Nephron progenitor cell (in vitro differentiated cells): ENCODE results near the gene B4GALNT4.
A peak's percentile ranks its signal among the peaks of the same experiment; 100 is the strongest.

ENCODE experiments used
- DNase-seq: peaks from one replicate; pipeline ENCODE4 v3.0.0; 2021
- H3K27ac Mint-ChIP-seq: 2 replicates; pipeline ENCODE4 v1.8.0; 2021; ENCODE audit warnings: mild to moderate bottlenecking, moderate library complexity, mixed read lengths
- H3K27me3 Mint-ChIP-seq: 2 replicates; pipeline ENCODE4 v1.8.0; 2021; ENCODE audit warnings: mild to moderate bottlenecking, low read depth, mixed read lengths; ENCODE audit not compliant: poor library complexity
- H3K36me3 Mint-ChIP-seq: 2 replicates; pipeline ENCODE4 v1.8.0; 2021; ENCODE audit warnings: low read depth, mixed read lengths
- H3K4me1 Mint-ChIP-seq: 2 replicates; pipeline ENCODE4 v1.8.0; 2021; ENCODE audit warnings: mixed read lengths
- H3K4me3 Mint-ChIP-seq: 2 replicates; pipeline ENCODE4 v1.8.0; 2021; ENCODE audit warnings: mild to moderate bottlenecking, moderate library complexity, mixed read lengths
- H3K9me3 Mint-ChIP-seq: 2 replicates; pipeline ENCODE4 v1.8.0; 2021; ENCODE audit warnings: mild to moderate bottlenecking, moderate library complexity, mixed read lengths
- TF ChIP-seq, protein P1 (sequence below): fragments of 200-600 bp; sonication (generic); IDR thresholded peaks from 2 replicates; pipeline ENCODE4 v1.5.0; 2021; ENCODE audit warnings: antibody characterized with exemption

B4GALNT4 gene

DNA sequence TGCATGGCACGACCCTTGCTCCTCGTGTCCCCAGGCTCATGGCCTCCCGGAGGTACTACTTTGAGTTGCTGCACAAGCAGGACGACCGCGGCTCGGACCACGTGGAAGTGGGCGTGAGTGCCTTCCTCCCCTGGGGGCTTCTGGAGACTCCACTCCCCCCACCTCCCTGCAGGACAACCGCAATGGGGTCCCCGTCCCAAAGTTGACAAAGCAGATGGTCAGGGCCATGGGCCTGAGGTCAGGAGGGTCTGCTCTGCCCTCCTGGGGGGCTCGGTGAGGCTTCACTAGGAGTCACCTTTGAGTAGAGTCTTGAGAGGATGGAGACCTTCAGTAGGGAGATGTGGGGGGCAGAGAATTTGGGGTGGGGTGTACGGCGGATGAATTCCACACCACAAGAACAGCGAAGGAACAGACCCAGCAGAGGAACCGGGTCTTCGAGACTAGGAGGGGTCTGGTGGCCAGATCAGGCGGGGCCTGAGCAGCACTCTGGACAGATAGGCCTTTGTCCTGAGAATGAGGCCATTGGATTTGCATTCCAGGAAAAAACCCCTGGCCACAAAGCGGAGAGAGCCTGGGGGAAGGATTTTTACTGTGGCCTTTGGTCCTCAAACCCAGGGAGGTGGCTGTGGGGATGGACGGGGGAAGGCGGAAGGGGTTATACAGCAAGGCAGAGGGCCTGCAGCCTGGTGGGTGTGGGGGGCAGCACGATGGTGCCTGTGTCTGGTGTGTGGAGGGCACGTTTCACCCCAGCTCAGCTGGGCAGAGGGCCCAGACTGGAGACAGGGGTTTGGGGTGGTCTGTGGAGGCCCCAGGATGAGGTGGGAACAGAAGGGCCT, 4.6 kb downstream of the B4GALNT4 start:
- Mint-ChIP-seq H3K4me3 (no peak overlapping the region), H3K27me3 (peaks cover 3% of the 10 kb centered on the region), H3K9me3 (peaks cover 3% of the 10 kb centered on the region), H3K36me3 (peaks cover 45% of the 10 kb centered on the region), H3K27ac (peak overlapping the region; percentile 69), H3K4me1 (peaks cover 12% of the 10 kb centered on the region)
- no peak for DNase-seq
- TF ChIP-seq, protein P1, sequence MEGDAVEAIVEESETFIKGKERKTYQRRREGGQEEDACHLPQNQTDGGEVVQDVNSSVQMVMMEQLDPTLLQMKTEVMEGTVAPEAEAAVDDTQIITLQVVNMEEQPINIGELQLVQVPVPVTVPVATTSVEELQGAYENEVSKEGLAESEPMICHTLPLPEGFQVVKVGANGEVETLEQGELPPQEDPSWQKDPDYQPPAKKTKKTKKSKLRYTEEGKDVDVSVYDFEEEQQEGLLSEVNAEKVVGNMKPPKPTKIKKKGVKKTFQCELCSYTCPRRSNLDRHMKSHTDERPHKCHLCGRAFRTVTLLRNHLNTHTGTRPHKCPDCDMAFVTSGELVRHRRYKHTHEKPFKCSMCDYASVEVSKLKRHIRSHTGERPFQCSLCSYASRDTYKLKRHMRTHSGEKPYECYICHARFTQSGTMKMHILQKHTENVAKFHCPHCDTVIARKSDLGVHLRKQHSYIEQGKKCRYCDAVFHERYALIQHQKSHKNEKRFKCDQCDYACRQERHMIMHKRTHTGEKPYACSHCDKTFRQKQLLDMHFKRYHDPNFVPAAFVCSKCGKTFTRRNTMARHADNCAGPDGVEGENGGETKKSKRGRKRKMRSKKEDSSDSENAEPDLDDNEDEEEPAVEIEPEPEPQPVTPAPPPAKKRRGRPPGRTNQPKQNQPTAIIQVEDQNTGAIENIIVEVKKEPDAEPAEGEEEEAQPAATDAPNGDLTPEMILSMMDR: no peak

DNA sequence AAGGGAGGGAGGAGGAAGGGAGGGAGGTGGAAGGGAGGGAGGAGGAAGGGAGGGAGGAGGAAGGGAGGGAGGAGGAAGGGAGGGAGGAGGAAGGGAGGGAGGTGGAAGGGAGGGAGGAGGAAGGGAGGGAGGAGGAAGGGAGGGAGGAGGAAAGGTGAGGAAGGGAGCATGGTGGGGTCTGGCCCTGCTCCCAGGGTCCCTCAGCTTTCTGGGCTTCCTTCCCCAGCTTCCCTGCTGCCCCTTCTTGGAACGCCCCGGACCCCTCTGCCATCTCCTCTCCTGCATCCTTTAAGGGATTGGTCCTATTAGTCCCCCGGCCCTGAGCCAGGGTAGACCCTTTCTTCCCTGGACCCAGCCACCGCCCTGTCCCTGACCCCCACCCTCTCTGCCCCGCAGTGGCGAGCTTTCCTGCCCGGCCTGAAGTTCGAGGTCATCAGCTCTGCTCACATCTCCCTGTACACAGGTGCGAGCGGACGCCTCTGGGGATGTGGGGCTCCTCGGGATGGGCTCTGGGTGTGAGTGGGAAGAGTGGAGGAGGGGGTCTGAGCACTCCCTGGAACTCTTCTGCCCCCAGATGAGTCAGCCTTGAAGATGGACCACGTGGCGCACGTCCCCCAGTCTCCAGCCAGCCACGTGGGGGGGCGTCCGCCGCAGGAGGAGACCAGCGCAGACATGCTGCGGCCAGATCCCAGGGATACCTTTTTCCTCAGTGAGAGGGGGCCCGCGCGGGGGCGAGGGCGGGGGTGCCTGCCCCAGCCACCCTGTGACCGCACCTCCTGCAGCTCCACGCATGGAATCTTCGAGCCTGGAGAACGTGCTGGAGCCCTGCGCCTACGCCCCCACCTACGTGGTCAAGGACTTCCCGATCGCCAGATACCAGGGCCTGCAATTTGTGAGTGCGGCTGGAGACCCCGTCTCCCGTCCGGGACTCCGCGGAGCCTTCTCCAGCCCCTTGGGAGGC, 6.0 kb downstream of the B4GALNT4 start:
- TF ChIP-seq, protein P1: no peak
- no peak overlapping the region for H3K27ac Mint-ChIP-seq

DNA sequence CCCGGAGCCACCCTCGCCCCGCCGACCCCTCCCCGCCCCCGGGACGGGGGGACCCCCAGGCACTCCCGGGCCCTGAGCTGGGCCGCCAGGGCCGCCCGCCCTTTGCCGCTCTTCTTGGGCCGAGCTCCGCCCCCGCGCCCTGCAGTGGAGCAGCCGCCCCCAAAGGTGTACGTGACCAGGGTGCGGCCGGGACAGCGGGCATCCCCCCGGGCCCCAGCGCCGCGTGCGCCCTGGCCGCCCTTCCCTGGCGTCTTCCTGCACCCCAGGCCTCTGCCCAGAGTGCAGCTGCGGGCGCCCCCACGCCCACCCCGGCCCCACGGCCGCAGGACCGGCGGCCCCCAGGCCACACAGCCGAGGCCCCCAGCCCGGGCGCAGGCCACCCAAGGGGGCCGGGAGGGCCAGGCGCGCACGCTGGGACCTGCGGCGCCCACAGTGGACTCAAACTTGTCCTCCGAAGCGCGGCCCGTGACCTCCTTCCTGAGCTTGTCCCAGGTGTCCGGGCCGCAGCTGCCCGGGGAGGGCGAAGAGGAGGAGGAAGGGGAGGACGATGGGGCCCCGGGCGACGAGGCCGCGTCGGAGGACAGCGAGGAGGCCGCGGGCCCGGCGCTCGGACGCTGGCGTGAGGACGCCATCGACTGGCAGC, 7.4 kb downstream of the B4GALNT4 start:
- Mint-ChIP-seq H3K27me3 (no peaks in the 10 kb centered on the region), H3K27ac (no peak overlapping the region), H3K36me3 (peaks cover 57% of the 10 kb centered on the region), H3K4me1 (no peaks in the 10 kb centered on the region), H3K4me3 (no peak overlapping the region), H3K9me3 (peaks cover 3% of the 10 kb centered on the region)
- DNase-seq: no peak
- TF ChIP-seq, protein P1: no peak

More for the DNA sequence above, 6.0 kb downstream of the B4GALNT4 start:
- Mint-ChIP-seq H3K9me3 (peaks cover 3% of the 10 kb centered on the region), H3K27me3 (peaks cover 3% of the 10 kb centered on the region), H3K4me1 (peaks cover 10% of the 10 kb centered on the region), H3K4me3 (no peak overlapping the region), H3K36me3 (peaks cover 54% of the 10 kb centered on the region)
- DNase-seq: no peak

DNA sequence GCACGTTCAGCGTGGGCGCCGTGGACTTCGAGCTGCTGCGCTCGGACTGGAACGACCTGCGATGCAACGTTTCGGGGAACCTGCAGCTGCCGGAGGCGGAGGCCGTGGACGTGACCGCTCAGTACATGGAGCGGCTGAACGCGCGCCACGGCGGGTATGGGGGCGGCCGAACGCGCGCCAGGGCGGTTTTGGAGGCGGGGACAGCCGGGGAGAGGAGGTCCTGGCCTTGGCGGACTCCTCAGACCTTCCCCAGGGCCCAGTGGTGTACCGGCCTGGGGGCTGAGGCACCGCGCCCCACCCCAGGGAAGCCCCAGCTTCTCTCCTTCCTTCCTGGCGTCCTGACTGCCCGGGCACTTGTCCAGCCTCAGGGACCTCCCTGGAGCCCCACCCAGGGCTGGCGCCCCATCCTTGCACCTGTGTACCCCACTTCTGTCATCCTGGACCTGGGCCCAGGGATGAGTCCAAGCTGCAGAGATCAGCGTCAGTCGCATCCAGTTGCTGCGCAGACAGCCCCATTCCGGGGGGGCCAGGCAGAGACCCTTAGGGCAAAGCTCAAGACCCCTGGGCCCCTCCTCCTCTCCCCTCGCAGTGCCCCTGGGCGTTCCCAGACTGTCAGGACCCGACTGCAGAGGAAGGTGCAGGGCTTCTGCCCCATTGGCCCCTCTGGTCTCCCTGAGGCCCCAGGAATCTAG, 8.0 kb downstream of the B4GALNT4 start:
- H3K9me3 Mint-ChIP-seq: peaks cover under 1% of the 10 kb centered on the region
- DNase-seq: no peak
- H3K27me3 Mint-ChIP-seq: no peaks in the 10 kb centered on the region
- TF ChIP-seq, protein P1: no peak
- H3K36me3 Mint-ChIP-seq: peaks cover 56% of the 10 kb centered on the region
- peaks cover 5% of the 10 kb centered on the region for H3K4me1 Mint-ChIP-seq
- H3K27ac Mint-ChIP-seq: no peak overlapping the region
- no peak overlapping the region for H3K4me3 Mint-ChIP-seq

DNA sequence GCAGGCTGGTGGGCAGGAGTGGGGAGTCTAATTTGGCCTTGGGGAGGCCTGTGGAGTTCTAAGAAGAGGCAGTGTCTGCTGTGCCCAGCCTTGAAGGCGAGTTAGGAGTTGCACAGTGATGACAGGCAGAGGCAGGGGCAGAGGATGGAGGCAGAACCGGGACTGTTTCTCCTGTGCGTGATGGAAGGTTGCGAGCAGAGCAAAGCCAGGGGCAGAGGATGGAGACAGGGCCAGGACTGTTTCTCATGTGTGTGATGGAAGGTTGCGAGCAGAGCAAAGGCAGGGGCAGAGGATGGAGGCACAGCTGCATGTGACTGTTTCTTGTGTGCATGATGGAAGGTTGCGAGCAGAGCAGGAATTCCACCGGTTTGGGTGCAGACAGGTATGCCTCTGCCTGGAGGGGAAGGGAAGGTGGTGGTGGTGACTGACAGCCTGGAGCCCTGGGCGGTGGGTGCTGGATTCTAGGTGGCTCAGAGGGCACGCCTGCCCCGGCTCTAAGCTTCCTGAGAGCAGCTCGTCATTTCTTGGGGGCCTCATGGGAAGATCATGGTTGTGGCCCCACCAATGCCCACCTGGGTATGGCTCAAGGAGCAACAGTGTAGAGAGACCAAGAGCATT, 8.7 kb downstream of the B4GALNT4 start:
- H3K36me3 Mint-ChIP-seq: peaks cover 56% of the 10 kb centered on the region
- no peak for DNase-seq
- H3K9me3 Mint-ChIP-seq: no peaks in the 10 kb centered on the region
- peaks cover 8% of the 10 kb centered on the region for H3K4me1 Mint-ChIP-seq
- H3K4me3 Mint-ChIP-seq: no peak overlapping the region
- H3K27ac Mint-ChIP-seq: peak overlapping the region; percentile 28
- H3K27me3 Mint-ChIP-seq: no peaks in the 10 kb centered on the region
- TF ChIP-seq, protein P1: no peak
